ENCODE measurements around the gene MYF6. TPM values are rescaled to one million over a fixed set of nuclear protein-coding genes. Genes with fewer than 3 reads are reported as not detected.

The MYF6 gene
- total RNA-seq, 1 donor = not detected

- peak overlapping the region; percentile 94 for H2AFZ ChIP-seq (ENCODE audit: low read length)
- H3K27me3 ChIP-seq (ENCODE audit: insufficient read depth, low read length) = peaks cover 35% of the 10 kb centered on the region
- no peaks in the 10 kb centered on the region for H3K9me3 ChIP-seq (ENCODE audit: low read depth, low read length)
- no peak for TF ChIP-seq CTCF (IDR thresholded peaks at IDR 0.05; ENCODE audit: extremely low read depth, low read depth, low read length)
- H3K36me3 ChIP-seq (ENCODE audit: insufficient read depth, low read length) = no peaks in the 10 kb centered on the region
- peaks cover 6% of the 10 kb centered on the region for H3K4me1 ChIP-seq (ENCODE audit: insufficient read depth, low read length)
- H3K27ac ChIP-seq (ENCODE audit: low read depth, low read length) = no peak overlapping the region
- H4K20me1 ChIP-seq (ENCODE audit: insufficient read depth, low read length) = no peaks in the 10 kb centered on the region
- peak overlapping the region; percentile 92 for H3K4me2 ChIP-seq (ENCODE audit: insufficient read depth, low read length)
- DNase-seq (ENCODE audit: insufficient read length, low spot score, missing footprints) = no peak
- peak overlapping the region; percentile 70 for H3K4me3 ChIP-seq (ENCODE audit: insufficient read depth, low read length)
- no peaks in the 10 kb centered on the region for H3K79me2 ChIP-seq (ENCODE audit: insufficient read depth, low read length)
Observed at GRCh38 chr12:80713419-80713818, 6.0 kb downstream of the MYF6 start.

GRCh38 chr12:80714055-80714454, 6.6 kb downstream of the MYF6 start:
- peak overlapping the region; percentile 94 for H2AFZ ChIP-seq (ENCODE audit: low read length)
- peaks cover 3% of the 10 kb centered on the region for H3K4me1 ChIP-seq (ENCODE audit: insufficient read depth, low read length)
- peaks cover 33% of the 10 kb centered on the region for H3K27me3 ChIP-seq (ENCODE audit: insufficient read depth, low read length)
- DNase-seq (ENCODE audit: insufficient read length, low spot score, missing footprints) = no peak
- H3K27ac ChIP-seq (ENCODE audit: low read depth, low read length) = no peak overlapping the region
- H4K20me1 ChIP-seq (ENCODE audit: insufficient read depth, low read length) = no peaks in the 10 kb centered on the region
- H3K4me2 ChIP-seq (ENCODE audit: insufficient read depth, low read length) = peak overlapping the region; percentile 92
- no peaks in the 10 kb centered on the region for H3K79me2 ChIP-seq (ENCODE audit: insufficient read depth, low read length)
- peak overlapping the region; percentile 70 for H3K4me3 ChIP-seq (ENCODE audit: insufficient read depth, low read length)
- no peaks in the 10 kb centered on the region for H3K9me3 ChIP-seq (ENCODE audit: low read depth, low read length)
- no peaks in the 10 kb centered on the region for H3K36me3 ChIP-seq (ENCODE audit: insufficient read depth, low read length)
- no peak for TF ChIP-seq CTCF (IDR thresholded peaks at IDR 0.05; ENCODE audit: extremely low read depth, low read depth, low read length)

GRCh38 chr12:80714846-80715245, 7.4 kb downstream of the MYF6 start:
- no peaks in the 10 kb centered on the region for H3K36me3 ChIP-seq (ENCODE audit: insufficient read depth, low read length)
- no peak overlapping the region for H2AFZ ChIP-seq (ENCODE audit: low read length)
- H3K27ac ChIP-seq (ENCODE audit: low read depth, low read length) = no peak overlapping the region
- H3K4me3 ChIP-seq (ENCODE audit: insufficient read depth, low read length) = no peak overlapping the region
- no peaks in the 10 kb centered on the region for H4K20me1 ChIP-seq (ENCODE audit: insufficient read depth, low read length)
- DNase-seq (ENCODE audit: insufficient read length, low spot score, missing footprints) = no peak
- H3K79me2 ChIP-seq (ENCODE audit: insufficient read depth, low read length) = no peaks in the 10 kb centered on the region
- H3K27me3 ChIP-seq (ENCODE audit: insufficient read depth, low read length) = peaks cover 33% of the 10 kb centered on the region
- H3K4me1 ChIP-seq (ENCODE audit: insufficient read depth, low read length) = peaks cover 3% of the 10 kb centered on the region
- no peak for TF ChIP-seq CTCF (IDR thresholded peaks at IDR 0.05; ENCODE audit: extremely low read depth, low read depth, low read length)
- H3K9me3 ChIP-seq (ENCODE audit: low read depth, low read length) = no peaks in the 10 kb centered on the region
- H3K4me2 ChIP-seq (ENCODE audit: insufficient read depth, low read length) = peak overlapping the region; percentile 92

- TF ChIP-seq CTCF (IDR thresholded peaks at IDR 0.05; ENCODE audit: extremely low read depth, low read depth, low read length) = no peak
Observed at GRCh38 chr12:80715713-80716249, 8.3 kb downstream of the MYF6 start.

More at GRCh38 chr12:80715713-80716249, 8.3 kb downstream of the MYF6 start:
- no peak overlapping the region for H2AFZ ChIP-seq (ENCODE audit: low read length)
- no peaks in the 10 kb centered on the region for H3K36me3 ChIP-seq (ENCODE audit: insufficient read depth, low read length)
- no peak for DNase-seq (ENCODE audit: insufficient read length, low spot score, missing footprints)
- H3K79me2 ChIP-seq (ENCODE audit: insufficient read depth, low read length) = no peaks in the 10 kb centered on the region
- H3K4me2 ChIP-seq (ENCODE audit: insufficient read depth, low read length) = no peak overlapping the region
- H3K4me1 ChIP-seq (ENCODE audit: insufficient read depth, low read length) = peaks cover 3% of the 10 kb centered on the region
- H3K4me3 ChIP-seq (ENCODE audit: insufficient read depth, low read length) = no peak overlapping the region
- H3K9me3 ChIP-seq (ENCODE audit: low read depth, low read length) = no peaks in the 10 kb centered on the region
- H4K20me1 ChIP-seq (ENCODE audit: insufficient read depth, low read length) = no peaks in the 10 kb centered on the region
- no peak overlapping the region for H3K27ac ChIP-seq (ENCODE audit: low read depth, low read length)
- peaks cover 33% of the 10 kb centered on the region for H3K27me3 ChIP-seq (ENCODE audit: insufficient read depth, low read length)

Measured in osteoblast (primary cell).